ENCODE results near the gene SFRP2.
A peak's percentile ranks its signal among the peaks of the same experiment; 100 is the strongest.

- TF ChIP-seq CTCF (IDR thresholded peaks at IDR 0.05): peak; percentile 10 to 38 (median 30)
- no peak for TF ChIP-seq POLR2A (IDR thresholded peaks at IDR 0.05)
Measured at GRCh38 chr4:153785910-153786721, 2.8 kb downstream of the SFRP2 start.

Measured in adrenal gland (tissue), 5 donors.